ENCODE measurements around the gene COP1. TPM values are rescaled to one million over a fixed set of nuclear protein-coding genes. Genes with fewer than 3 reads are reported as not detected.
"Not testable (repeated sequence)": the region's sequence is repeated elsewhere in the genome, so short reads cannot be mapped to it uniquely, and the experiment has no call there.

COP1 gene
- total RNA-seq, 6 donors from 2014 or later: 40.4 to 113 (median 68.3) TPM

- TF ChIP-seq, protein P1, sequence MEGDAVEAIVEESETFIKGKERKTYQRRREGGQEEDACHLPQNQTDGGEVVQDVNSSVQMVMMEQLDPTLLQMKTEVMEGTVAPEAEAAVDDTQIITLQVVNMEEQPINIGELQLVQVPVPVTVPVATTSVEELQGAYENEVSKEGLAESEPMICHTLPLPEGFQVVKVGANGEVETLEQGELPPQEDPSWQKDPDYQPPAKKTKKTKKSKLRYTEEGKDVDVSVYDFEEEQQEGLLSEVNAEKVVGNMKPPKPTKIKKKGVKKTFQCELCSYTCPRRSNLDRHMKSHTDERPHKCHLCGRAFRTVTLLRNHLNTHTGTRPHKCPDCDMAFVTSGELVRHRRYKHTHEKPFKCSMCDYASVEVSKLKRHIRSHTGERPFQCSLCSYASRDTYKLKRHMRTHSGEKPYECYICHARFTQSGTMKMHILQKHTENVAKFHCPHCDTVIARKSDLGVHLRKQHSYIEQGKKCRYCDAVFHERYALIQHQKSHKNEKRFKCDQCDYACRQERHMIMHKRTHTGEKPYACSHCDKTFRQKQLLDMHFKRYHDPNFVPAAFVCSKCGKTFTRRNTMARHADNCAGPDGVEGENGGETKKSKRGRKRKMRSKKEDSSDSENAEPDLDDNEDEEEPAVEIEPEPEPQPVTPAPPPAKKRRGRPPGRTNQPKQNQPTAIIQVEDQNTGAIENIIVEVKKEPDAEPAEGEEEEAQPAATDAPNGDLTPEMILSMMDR (IDR thresholded peaks at IDR 0.05): no peak
- TF ChIP-seq POLR2AphosphoS5 (IDR thresholded peaks at IDR 0.05) (no peak), POLR2A (IDR thresholded peaks at IDR 0.05) (no peak)
- H3K4me3 ChIP-seq: no peak overlapping the region
- DNase-seq (no peak), ATAC-seq (ENCODE audit: low FRiP score in 2 of 2) (no peak)
- no peaks in the 10 kb centered on the region for H3K4me1 ChIP-seq
- no peaks in the 10 kb centered on the region for H3K27me3 ChIP-seq
- 77 to 89% methylated on average over 1 of the region's 1 CpG for WGBS, 2 donors
- H3K9me3 ChIP-seq: peaks cover 0 to 17% (median 5%) of the 10 kb centered on the region in 4 donors
- no peak overlapping the region for H3K27ac ChIP-seq
- H3K36me3 ChIP-seq: peaks cover 3 to 77% (median 30%) of the 10 kb centered on the region in 4 donors
These were observed 222.3 kb downstream of the COP1 start for GRCh38 chr1:175984813-175985212.

DNA sequence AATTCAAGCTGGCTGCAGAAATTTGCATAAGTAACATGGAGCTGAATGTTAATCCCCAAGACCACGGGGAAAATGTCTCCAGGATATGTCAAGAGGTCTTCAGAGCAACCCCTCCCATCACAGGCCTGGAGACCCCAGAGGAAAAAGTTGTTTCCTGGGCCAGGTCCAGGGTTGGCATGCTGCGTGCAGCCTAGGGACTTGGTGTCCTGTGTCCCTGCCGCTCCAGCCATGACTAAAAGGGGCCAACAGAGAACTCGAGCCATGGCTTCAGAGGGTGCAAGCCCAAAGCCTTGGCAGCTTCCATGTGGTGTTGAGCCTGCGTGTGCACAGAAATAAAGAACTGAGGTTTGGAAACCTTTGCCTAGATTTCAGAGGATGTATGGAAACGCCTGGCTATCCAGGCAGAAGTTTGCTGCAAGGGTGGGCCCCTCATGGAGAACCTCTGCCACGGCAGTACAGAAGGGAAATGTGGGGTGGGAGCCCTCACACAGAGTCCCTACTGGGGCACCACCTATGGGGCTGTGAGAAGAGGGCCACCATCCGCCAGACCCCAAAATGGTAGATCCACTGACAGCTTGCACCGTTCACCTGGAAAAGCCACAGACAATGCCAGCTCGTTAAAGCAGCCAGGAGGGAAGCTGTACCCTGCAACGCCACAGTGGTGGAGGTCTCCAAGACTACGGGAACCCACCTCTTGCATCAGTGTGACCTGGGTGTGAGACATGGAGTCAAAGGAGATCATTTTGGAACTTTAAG, 222.9 kb downstream of the COP1 start:
- WGBS, 2 donors: 96 to 97% methylated on average over 11 to 12 of the region's 12 CpGs
- peaks cover 3 to 76% (median 30%) of the 10 kb centered on the region in 4 donors for H3K36me3 ChIP-seq
- peaks cover 0 to 17% (median 5%) of the 10 kb centered on the region in 4 donors for H3K9me3 ChIP-seq
- H3K4me3 ChIP-seq: no peak overlapping the region
- ATAC-seq (ENCODE audit: low FRiP score in 2 of 2) (no peak), DNase-seq (no peak)
- TF ChIP-seq POLR2A (IDR thresholded peaks at IDR 0.05) (no peak), EP300 (IDR thresholded peaks at IDR 0.05) (no peak), POLR2AphosphoS5 (IDR thresholded peaks at IDR 0.05) (no peak)
- TF ChIP-seq, protein P1 (IDR thresholded peaks at IDR 0.05): no peak
- no peak overlapping the region for H3K27ac ChIP-seq
- no peaks in the 10 kb centered on the region for H3K27me3 ChIP-seq
- H3K4me1 ChIP-seq: no peaks in the 10 kb centered on the region

DNA sequence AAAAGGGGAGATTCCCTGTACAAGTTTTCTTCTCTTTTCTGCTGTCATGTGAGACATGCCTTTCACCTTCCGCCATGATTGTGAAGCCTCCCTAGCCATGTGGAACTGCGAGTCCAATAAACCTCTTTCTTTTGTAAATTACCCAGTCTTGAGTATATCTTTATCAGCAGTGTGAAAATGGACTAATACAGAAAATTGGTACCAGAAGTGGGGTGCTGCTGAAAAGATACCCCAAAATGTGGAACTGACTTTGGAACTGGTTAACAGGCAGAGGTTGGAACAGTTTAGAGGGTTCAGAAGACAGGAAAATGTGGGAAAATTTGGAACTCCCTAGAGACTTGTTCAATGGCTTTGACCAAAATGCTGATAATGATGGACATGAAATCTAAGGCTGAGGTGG, 223.7 kb downstream of the COP1 start:
- Histone ChIP-seq H3K36me3 (peaks cover 3 to 69% (median 29%) of the 10 kb centered on the region in 4 donors), H3K9me3 (peaks cover 0 to 17% (median 5%) of the 10 kb centered on the region in 4 donors)
- not testable (repeated sequence) for H3K27me3 ChIP-seq; H3K27ac ChIP-seq; H3K4me3 ChIP-seq; H3K4me1 ChIP-seq; DNase-seq; ATAC-seq (ENCODE audit: low FRiP score in 2 of 2)
- WGBS, 2 donors: 90 to 100% methylated on average over 2 of the region's 2 CpGs

- H3K36me3 ChIP-seq: peaks cover 0 to 46% (median 25%) of the 10 kb centered on the region in 4 donors
- H3K4me1 ChIP-seq: peaks cover 0 to 9% (median 3%) of the 10 kb centered on the region in 4 donors
- no peak for ATAC-seq (ENCODE audit: low FRiP score in 2 of 2)
These were observed 226.0 kb downstream of the COP1 start for GRCh38 chr1:175981128-175981527.

DNA sequence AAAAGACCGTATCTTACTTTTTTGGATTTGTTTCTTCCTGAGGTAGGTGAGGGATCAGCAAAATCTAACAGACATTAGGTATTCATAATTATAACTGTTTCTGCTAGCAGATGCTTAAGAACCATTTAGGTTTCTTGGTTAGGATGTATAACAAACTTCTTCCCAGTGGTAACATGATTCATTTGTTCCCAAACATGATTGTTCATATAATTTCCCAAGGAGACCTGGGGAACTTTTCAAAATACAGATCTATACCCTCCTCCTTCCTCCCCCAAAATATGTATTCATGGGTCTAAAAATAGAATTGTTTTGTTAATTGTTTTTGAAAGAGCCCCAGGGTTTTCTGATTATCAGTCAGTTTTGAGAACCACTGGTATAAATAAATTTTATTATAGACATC, 228.2 kb downstream of the COP1 start:
- H3K27me3 ChIP-seq: no peaks in the 10 kb centered on the region
- ATAC-seq (ENCODE audit: low FRiP score in 2 of 2) (no peak), DNase-seq (no peak)
- peaks cover 0 to 25% (median 11%) of the 10 kb centered on the region in 4 donors for H3K36me3 ChIP-seq
- H3K27ac ChIP-seq: no peak overlapping the region
- TF ChIP-seq EP300 (IDR thresholded peaks at IDR 0.05) (no peak), POLR2AphosphoS5 (IDR thresholded peaks at IDR 0.05) (no peak), POLR2A (IDR thresholded peaks at IDR 0.05) (no peak)
- TF ChIP-seq, protein P1 (IDR thresholded peaks at IDR 0.05): no peak
- H3K4me3 ChIP-seq: no peak overlapping the region
- peaks cover 0 to 9% (median 3%) of the 10 kb centered on the region in 4 donors for H3K4me1 ChIP-seq
- WGBS, 2 donors: 88 to 93% methylated on average over 1 of the region's 1 CpG
- H3K9me3 ChIP-seq: peaks cover 0 to 9% (median 2%) of the 10 kb centered on the region in 4 donors

More at GRCh38 chr1:175981128-175981527, 226.0 kb downstream of the COP1 start:
- no peak overlapping the region for H3K4me3 ChIP-seq
- no peak overlapping the region for H3K27ac ChIP-seq
- H3K9me3 ChIP-seq: peaks cover 0 to 17% (median 5%) of the 10 kb centered on the region in 4 donors
- TF ChIP-seq EP300 (IDR thresholded peaks at IDR 0.05) (no peak), POLR2AphosphoS5 (IDR thresholded peaks at IDR 0.05) (no peak), POLR2A (IDR thresholded peaks at IDR 0.05) (no peak)
- TF ChIP-seq, protein P1 (IDR thresholded peaks at IDR 0.05): no peak
- DNase-seq: no peak
- H3K27me3 ChIP-seq: no peaks in the 10 kb centered on the region

Measured in upper lobe of left lung (tissue), 6 donors.